ENCODE results near the gene TSTD1.

Gene TSTD1, protein sequence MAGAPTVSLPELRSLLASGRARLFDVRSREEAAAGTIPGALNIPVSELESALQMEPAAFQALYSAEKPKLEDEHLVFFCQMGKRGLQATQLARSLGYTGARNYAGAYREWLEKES

GRCh38 chr1:161038523-161039153 lies at the start of gene TSTD1:
Gene TSTD1 (minus strand): TSS chr1:161038964. CDS start chr1:161038889, 75 bp downstream.
- DNase-seq: peak; percentile 91

- DNase-seq: no peak
These were observed 47.7 kb upstream of the TSTD1 start for GRCh38 chr1:161086457-161086856.

DNA sequence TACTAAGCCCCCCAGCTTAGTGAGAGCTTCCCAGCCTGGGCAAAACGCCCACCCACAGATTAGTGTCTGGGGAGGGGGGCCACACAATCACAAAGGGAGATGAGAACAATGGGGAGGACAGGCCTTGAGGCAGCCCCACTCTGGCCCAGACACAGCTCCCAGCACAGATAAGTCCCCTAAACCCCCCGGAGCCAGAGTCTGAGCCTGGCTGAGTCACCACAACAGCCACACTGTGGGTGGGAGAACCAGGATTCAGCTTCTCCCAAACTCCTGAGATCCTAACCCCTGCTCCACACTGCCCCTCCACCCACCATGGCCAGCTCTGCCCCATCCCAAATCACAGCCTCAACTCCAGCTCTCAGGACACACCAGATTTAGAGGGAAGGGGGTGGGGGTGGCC lies 46.4 kb upstream of the TSTD1 start:
- no peak for DNase-seq

GRCh38 chr1:161084597-161084988 lies 45.8 kb upstream of the TSTD1 start:
- no peak for DNase-seq

- no peak for DNase-seq
These were observed 45.2 kb upstream of the TSTD1 start for GRCh38 chr1:161083748-161084596.

DNA sequence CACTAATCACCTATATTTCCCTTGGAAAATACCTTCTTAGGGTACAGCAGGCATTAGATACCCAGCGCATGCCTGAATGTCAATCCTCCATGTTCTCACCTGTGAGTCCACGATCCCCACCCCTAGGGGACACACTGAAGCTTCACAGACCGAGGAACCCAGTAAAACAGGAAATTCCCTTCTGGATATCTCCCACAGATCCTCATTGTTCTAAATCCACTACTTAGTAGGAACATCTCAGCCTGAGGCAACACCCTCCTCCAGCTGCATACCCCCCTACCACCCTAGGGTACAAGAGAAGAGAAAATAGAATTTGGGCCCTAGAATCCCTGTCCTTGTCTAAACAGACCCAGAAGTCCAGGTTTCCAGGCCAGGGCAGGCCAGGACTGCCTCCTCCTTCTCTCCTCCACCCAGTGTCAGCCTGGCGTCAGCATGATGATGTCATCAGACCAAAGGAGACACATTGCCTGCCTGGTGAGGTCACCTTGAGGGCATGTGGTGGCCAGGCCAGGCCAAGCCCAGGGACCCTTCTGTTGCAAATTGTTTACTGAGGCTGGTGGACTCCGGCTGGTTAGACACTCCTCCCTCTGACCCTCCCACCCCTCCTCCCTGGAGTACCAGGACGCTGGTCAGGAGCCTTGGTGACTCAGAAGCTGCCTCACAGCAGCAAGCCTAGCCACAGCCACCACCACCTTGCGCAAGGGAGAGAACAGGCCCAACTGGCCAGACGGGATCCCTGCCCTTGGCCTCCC lies 44.4 kb upstream of the TSTD1 start:
- peak; percentile 22 for DNase-seq

DNA sequence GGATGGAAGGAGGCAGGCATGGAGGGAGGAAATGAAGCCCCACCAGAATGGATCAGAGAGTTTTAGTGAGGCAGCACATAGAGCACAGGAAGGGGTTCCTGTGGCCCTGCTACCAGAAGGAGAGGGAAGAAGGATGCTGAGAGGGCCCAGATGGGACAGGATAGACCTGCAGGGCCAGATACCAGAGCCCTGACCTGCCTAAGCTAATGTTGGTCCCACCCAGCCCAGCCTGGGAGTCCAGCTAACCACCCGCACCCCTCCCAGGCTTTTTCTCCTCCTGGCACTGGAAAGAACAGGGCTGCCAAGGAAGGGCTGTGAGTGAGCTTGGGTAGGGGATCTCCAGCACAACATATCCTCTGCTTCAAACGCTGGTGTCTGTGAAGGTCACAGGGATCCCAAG lies 43.7 kb upstream of the TSTD1 start:
- no peak for DNase-seq

DNA sequence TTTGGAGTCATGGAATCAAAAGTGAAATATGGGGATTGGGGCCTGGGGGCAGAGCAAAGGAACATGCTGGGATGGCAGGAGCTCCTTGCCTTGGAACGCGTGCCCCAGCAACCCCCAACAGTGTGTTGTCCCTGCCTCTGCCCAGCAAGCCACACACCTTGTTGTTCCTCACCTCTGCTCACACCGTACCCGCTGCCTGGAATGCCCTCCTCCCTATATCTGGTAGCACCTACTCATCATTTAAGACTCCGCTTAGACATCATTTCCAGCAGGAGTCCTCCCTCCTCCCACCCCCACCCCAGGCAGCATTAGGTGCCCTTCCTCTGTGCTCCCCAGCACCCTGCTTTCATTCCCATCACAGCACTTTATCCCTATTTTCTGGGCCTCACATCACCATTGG lies 42.8 kb upstream of the TSTD1 start:
- no peak for DNase-seq

GRCh38 chr1:161080441-161081405 lies 42.0 kb upstream of the TSTD1 start:
- no peak for DNase-seq

DNA sequence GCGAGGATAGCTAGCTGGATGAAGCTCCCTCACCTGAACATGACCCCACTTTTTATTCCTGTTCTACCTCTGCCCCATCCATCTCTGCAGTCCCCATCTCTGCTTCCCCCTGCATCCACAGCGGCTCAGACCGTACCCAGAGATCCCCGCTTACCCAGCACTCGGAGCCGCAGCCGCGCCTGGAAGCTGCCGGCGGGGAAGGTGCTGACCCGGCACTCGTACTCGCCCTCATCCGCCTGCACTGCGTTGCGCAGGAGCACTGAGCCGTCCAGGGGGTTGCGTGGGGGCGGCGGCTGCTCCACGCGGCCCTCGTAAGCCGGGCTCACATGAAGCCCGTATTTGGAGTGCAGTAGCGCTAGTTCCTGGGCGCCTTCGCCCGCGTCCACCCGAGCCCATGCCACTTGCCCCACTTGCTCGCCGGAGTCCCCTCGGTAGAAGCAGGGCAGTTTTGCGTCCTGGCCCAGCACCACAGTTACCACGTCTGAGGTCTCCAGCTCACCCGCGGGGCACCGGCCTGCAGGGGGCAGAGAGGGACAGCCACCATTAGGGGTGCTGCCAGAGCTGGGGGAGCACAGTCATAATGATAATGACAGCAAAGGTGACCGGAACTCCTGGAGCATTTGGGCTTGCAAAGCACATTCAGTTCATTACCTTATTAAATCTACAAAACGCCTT lies 40.8 kb upstream of the TSTD1 start:
- DNase-seq: no peak

- no peak for DNase-seq
These were observed 38.7 kb upstream of the TSTD1 start for GRCh38 chr1:161077426-161077825.

- no peak for DNase-seq
These were observed 37.6 kb upstream of the TSTD1 start for GRCh38 chr1:161076410-161076809.

DNA sequence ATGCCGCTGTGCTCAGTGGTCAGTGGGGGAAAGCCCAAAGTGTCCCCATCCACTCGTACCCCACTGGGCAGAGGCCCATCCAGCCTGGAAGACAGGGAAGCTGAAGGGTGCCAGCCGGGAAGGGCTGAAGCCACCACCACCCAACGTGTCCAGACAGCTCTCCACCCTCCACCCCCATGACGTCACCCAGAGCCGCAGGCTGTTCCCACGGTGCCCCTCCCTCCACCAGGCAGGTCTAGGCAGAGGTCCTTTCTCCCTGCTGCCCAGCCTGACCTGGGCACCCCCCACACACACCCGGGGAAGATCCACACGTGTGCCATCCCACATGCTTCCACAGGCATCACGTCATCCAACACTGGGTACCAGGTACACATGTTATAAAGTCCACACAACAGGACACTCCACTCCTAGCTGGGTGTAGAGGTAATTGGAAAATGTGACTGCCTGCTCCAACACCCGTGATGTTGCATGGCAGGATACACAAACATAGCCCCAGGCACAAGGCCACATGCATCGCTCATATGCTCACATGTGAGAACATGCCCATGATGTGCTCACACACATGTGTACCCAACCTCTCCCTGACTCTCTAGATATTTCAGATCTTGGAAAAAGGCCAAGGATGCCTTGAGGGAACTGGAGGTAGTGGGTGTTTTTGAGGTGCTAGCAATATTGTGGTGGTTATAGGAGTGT lies 36.1 kb upstream of the TSTD1 start:
- no peak for DNase-seq

DNA sequence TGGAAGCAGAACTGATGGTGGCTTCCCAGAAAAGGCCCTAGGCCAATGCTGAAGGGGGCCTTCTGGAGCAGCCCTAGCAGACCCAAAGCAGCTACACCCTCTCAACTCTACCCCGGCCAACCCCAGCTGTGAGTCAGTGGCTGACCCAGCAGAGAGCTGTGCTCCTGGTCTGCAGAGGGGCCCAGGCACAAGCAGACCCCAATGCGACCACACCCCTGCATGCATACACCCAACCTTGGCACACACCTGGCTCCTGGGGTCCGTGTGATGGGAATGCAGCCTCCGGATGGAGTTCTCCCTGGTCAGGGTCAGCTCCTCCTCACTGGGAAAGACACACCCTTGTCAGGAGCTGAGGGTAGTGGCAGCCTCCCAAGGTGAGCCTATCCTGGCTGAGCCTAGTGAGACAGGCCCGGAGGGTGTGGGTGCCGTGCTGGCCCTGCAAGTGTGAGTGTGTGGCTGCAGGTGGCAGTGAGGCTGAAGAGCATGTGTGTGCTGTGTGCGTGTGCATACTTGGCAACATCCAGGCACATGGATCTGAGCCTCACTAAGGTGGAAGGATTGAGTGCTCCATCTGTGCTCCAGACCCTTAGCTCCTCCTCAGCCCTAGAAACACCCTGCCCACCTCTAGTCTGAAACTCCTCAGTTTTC lies 34.8 kb upstream of the TSTD1 start:
- DNase-seq: no peak

DNA sequence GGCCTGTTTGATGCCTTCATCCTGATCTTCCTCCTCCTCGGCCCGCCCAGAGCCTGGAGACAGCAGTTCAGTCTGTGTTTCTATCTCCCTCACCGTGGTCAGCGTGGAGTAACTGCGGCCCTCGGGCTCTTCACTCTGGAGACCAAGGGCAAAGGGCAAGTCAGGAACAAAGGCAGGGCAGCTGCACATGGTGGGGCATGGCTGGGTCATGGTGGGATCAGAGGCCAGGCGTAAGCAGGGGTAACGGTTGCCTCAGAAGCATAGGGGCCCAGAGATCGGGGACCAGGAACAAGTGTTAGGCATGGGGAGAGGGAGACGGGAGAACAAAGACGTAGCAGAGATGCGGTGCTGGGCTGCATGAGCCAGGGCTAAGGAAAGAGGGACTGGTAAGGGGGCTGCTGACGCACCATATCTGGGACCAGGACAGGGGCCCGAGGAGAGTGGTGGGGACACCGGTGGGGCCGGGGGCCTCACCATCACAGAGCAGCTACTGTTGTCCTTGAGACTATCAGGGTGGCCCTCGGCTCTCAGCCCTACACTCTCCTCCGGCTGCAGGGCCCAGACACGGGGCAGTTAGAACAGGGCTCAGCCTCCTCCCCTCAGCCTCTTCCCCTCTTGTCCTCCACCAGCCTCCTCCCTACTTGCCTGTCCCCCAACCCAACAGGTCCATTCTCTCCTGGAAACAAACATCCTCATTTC lies 34.1 kb upstream of the TSTD1 start:
- DNase-seq: no peak

- DNase-seq: peak; percentile 61
These were observed 33.2 kb upstream of the TSTD1 start for GRCh38 chr1:161071886-161072371.

GRCh38 chr1:161070761-161071160 lies 32.0 kb upstream of the TSTD1 start:
- DNase-seq: no peak

DNA sequence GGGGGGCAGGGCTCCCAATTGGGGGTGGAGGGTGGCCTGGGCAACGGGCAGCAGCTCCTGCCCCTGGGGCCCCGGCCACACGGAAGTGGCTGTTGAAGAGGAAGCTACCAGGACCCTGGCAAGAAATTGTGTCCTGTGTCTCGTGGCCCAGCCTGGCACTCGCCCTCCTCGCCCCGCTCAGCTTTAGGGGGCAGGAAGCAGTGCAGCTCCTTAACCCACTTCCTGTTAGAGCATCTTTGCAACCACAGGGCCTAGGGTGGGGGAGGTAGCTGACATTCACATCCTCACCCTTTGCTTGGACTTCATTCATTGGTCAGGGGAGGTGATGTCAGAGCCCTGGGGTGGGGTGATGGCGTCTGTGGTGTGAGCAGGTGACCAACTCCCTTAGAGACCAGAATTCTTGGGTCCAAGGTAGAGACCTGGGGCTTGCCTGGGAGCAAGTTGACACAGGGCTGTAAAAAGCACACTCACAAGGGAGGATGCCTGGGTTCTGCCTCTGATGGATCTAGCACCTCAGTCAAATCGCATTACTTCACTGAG lies 31.0 kb upstream of the TSTD1 start, which contains the start of gene ARHGAP30:
Gene ARHGAP30, minus strand, starts transcription at position 161 of the 540 bp plus-strand sequence. CDS start 267 bp downstream, outside the sequence.
- peak; percentile 96 for DNase-seq

DNA sequence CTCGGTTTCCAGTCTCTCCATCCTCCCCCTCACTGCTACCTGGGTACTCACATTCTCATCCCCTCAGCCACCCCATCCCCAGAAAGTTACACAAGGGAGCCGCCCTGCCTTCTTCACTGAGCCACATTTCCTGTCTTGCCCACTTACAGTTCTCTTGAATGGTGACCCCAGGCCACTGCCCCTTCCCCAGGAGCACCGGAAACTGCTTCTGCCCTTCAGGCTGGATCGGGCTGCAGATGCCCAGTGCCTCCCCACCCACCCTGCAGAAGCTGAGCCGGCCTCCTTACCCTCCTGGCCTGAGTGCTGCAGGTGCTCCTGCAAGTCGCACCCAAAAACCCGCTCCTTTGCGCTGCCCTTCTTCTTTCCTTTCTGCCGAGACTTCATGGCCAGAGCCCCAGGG lies 30.5 kb upstream of the TSTD1 start:
- DNase-seq: peak; percentile 37

Measured in CD4-positive, alpha-beta T cell treated with Interleukin-21 for 1 hour (primary cell).